GM21825 (cell line): ENCODE results near the gene GNAT1.
"Not testable (repeated sequence)": the region's sequence is repeated elsewhere in the genome, so short reads cannot be mapped to it uniquely, and the experiment has no call there.

Experiments
- ATAC-seq: cut with Tn5 transposase; IDR thresholded peaks from one replicate; pipeline ENCODE4 v1.9.1; 2021; ENCODE audit warnings: mild to moderate bottlenecking, moderate library complexity; ENCODE audit not compliant: unreplicated experiment

Gene GNAT1

GRCh38 chr3:50237754-50238548 lies 46.5 kb downstream of the GNAT1 start:
- peak; percentile 33 for ATAC-seq

GRCh38 chr3:50238549-50239026 lies 47.2 kb downstream of the GNAT1 start:
- ATAC-seq: no peak

GRCh38 chr3:50239649-50240048 lies 48.2 kb downstream of the GNAT1 start:
- ATAC-seq: no peak

GRCh38 chr3:50241163-50241562 lies 49.8 kb downstream of the GNAT1 start:
- ATAC-seq: no peak

GRCh38 chr3:50241713-50242380 lies 50.4 kb downstream of the GNAT1 start:
- no peak for ATAC-seq

- ATAC-seq: no peak
Observed at GRCh38 chr3:50242381-50242770, 51.0 kb downstream of the GNAT1 start.

- ATAC-seq: no peak
Observed at GRCh38 chr3:50242851-50243542, 51.6 kb downstream of the GNAT1 start.

GRCh38 chr3:50243543-50243895 lies 52.1 kb downstream of the GNAT1 start:
- ATAC-seq: no peak

GRCh38 chr3:50244813-50245212 lies 53.4 kb downstream of the GNAT1 start:
- ATAC-seq: not testable (repeated sequence)

- ATAC-seq: no peak
Observed at GRCh38 chr3:50245251-50245745, 53.9 kb downstream of the GNAT1 start.

GRCh38 chr3:50245831-50246516 lies 54.6 kb downstream of the GNAT1 start:
- peak; percentile 52 for ATAC-seq

- peak; percentile 34 for ATAC-seq
Observed at GRCh38 chr3:50246517-50246954, 55.1 kb downstream of the GNAT1 start.
